Measurements from ENCODE around the gene RMND5B.

The RMND5B gene

GRCh38 chr5:178122346-178122745 lies 8.5 kb upstream of the RMND5B start:
- peak overlapping the region; percentile 97 for H3K27ac ChIP-seq (ENCODE audit: low read depth, low read length)
- peaks cover 86% of the 10 kb centered on the region for H3K36me3 ChIP-seq (ENCODE audit: control insufficient read depth, low read length)
- peaks cover 29% of the 10 kb centered on the region for H4K20me1 ChIP-seq (ENCODE audit: control insufficient read depth, insufficient read depth, low read depth, low read length)
- H3K9me3 ChIP-seq (ENCODE audit: control insufficient read depth, insufficient read depth, low read length): no peaks in the 10 kb centered on the region
- H3K9me2 ChIP-seq (replicated peaks; ENCODE audit: control insufficient read depth, low read length): no peaks in the 10 kb centered on the region
- peaks cover 39% of the 10 kb centered on the region for H3F3A ChIP-seq (ENCODE audit: control insufficient read depth, insufficient read depth)
- no peaks in the 10 kb centered on the region for H3K27me3 ChIP-seq (ENCODE audit: control insufficient read depth, low read length)
- H3K4me2 ChIP-seq (ENCODE audit: low read length): peak overlapping the region; percentile 96
- peaks cover 69% of the 10 kb centered on the region for H3K4me1 ChIP-seq (ENCODE audit: control insufficient read depth, low read length)
- H3K79me2 ChIP-seq (ENCODE audit: control insufficient read depth, low read length): peaks cover 67% of the 10 kb centered on the region
- TF ChIP-seq CTCF (IDR thresholded peaks at IDR 0.05; ENCODE audit: low read depth, low read length, poor library complexity, severe bottlenecking): no peak
- TF ChIP-seq EZH2phosphoT487 (IDR thresholded peaks at IDR 0.05; ENCODE audit: borderline replicate concordance, low read length): no peak
- H3K4me3 ChIP-seq (ENCODE audit: low read length): peak overlapping the region; percentile 71; the same call in 1 of the 2 replicates

GRCh38 chr5:178123094-178123965 lies 7.5 kb upstream of the RMND5B start:
- Histone ChIP-seq H4K20me1 (ENCODE audit: control insufficient read depth, insufficient read depth, low read depth, low read length) (peaks cover 29% of the 10 kb centered on the region), H3K9me2 (replicated peaks; ENCODE audit: control insufficient read depth, low read length) (no peaks in the 10 kb centered on the region), H3K27ac (ENCODE audit: low read depth, low read length) (no peak overlapping the region; the same call in 1 of the 2 replicates), H3F3A (ENCODE audit: control insufficient read depth, insufficient read depth) (peaks cover 40% of the 10 kb centered on the region), H3K4me2 (ENCODE audit: low read length) (no peak overlapping the region), H3K4me1 (ENCODE audit: control insufficient read depth, low read length) (peaks cover 59% of the 10 kb centered on the region), H3K4me3 (ENCODE audit: low read length) (no peak overlapping the region), H3K9me3 (ENCODE audit: control insufficient read depth, insufficient read depth, low read length) (no peaks in the 10 kb centered on the region), H3K79me2 (ENCODE audit: control insufficient read depth, low read length) (peaks cover 58% of the 10 kb centered on the region), H3K27me3 (ENCODE audit: control insufficient read depth, low read length) (no peaks in the 10 kb centered on the region), H3K36me3 (ENCODE audit: control insufficient read depth, low read length) (peaks cover 79% of the 10 kb centered on the region)
- no peak for TF ChIP-seq CTCF (IDR thresholded peaks at IDR 0.05; ENCODE audit: low read depth, low read length, poor library complexity, severe bottlenecking)
- no peak for TF ChIP-seq EZH2phosphoT487 (IDR thresholded peaks at IDR 0.05; ENCODE audit: borderline replicate concordance, low read length)

GRCh38 chr5:178123966-178124925 lies 6.6 kb upstream of the RMND5B start:
- Histone ChIP-seq H3K4me3 (ENCODE audit: low read length) (no peak overlapping the region), H3K79me2 (ENCODE audit: control insufficient read depth, low read length) (peaks cover 48% of the 10 kb centered on the region), H4K20me1 (ENCODE audit: control insufficient read depth, insufficient read depth, low read depth, low read length) (peaks cover 29% of the 10 kb centered on the region), H3K36me3 (ENCODE audit: control insufficient read depth, low read length) (peaks cover 75% of the 10 kb centered on the region), H3K9me3 (ENCODE audit: control insufficient read depth, insufficient read depth, low read length) (no peaks in the 10 kb centered on the region), H3K27me3 (ENCODE audit: control insufficient read depth, low read length) (no peaks in the 10 kb centered on the region), H3K27ac (ENCODE audit: low read depth, low read length) (no peak overlapping the region; the same call in 1 of the 2 replicates), H3K9me2 (replicated peaks; ENCODE audit: control insufficient read depth, low read length) (no peaks in the 10 kb centered on the region), H3F3A (ENCODE audit: control insufficient read depth, insufficient read depth) (peaks cover 46% of the 10 kb centered on the region), H3K4me2 (ENCODE audit: low read length) (no peak overlapping the region), H3K4me1 (ENCODE audit: control insufficient read depth, low read length) (peaks cover 54% of the 10 kb centered on the region)
- TF ChIP-seq EZH2phosphoT487 (IDR thresholded peaks at IDR 0.05; ENCODE audit: borderline replicate concordance, low read length): no peak
- no peak for TF ChIP-seq CTCF (IDR thresholded peaks at IDR 0.05; ENCODE audit: low read depth, low read length, poor library complexity, severe bottlenecking)

Data from DOHH2 (cell line).